Measurements from ENCODE around the gene MRPL39.

GRCh38 chr21:25643486-25643885, 36.2 kb upstream of the MRPL39 start:
- no peak for TF ChIP-seq POLR2A (IDR thresholded peaks at IDR 0.05)
- no peak for TF ChIP-seq CTCF (IDR thresholded peaks at IDR 0.05)
